ENCODE data around the gene WFDC1.

Gene WFDC1

DNA sequence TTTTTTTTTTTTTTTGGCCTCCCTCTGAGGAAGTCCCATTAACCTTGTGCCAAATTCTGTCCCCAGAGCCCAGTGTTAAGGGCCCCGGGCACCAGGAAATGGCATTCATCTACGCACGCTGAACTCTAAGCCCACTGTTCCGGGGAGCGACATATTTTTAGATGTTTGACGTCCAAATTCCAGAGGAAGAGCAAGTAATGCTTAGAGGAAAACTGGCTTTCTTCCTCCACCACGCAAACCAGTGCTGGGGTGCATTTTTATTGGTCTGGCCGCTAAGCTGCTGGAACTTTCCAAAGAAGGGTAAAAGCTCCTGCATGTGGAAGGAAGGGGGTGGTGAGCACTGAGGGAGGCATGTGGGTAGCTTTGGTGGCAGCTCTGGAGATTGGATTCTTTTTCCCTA is 8.3 kb downstream of the WFDC1 start:
- H3K36me3 ChIP-seq (replicated peaks): no peaks in the 10 kb centered on the region
- DNase-seq: no peak
- peaks cover 7% of the 10 kb centered on the region for H3K27me3 ChIP-seq (replicated peaks)
- in situ Hi-C loops (cut with HindIII; ENCODE audit: low pct_ligation_motif_present, low sequenced_read_pairs): no loop called here
- TF ChIP-seq, protein P1, sequence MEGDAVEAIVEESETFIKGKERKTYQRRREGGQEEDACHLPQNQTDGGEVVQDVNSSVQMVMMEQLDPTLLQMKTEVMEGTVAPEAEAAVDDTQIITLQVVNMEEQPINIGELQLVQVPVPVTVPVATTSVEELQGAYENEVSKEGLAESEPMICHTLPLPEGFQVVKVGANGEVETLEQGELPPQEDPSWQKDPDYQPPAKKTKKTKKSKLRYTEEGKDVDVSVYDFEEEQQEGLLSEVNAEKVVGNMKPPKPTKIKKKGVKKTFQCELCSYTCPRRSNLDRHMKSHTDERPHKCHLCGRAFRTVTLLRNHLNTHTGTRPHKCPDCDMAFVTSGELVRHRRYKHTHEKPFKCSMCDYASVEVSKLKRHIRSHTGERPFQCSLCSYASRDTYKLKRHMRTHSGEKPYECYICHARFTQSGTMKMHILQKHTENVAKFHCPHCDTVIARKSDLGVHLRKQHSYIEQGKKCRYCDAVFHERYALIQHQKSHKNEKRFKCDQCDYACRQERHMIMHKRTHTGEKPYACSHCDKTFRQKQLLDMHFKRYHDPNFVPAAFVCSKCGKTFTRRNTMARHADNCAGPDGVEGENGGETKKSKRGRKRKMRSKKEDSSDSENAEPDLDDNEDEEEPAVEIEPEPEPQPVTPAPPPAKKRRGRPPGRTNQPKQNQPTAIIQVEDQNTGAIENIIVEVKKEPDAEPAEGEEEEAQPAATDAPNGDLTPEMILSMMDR (IDR thresholded peaks at IDR 0.05; ENCODE audit: low read depth, low read length, missing control alignments): no peak
- no peak overlapping the region for H3K4me3 ChIP-seq (ENCODE audit: low read depth, low read length)
- H3K27ac ChIP-seq: no peak overlapping the region

DNA sequence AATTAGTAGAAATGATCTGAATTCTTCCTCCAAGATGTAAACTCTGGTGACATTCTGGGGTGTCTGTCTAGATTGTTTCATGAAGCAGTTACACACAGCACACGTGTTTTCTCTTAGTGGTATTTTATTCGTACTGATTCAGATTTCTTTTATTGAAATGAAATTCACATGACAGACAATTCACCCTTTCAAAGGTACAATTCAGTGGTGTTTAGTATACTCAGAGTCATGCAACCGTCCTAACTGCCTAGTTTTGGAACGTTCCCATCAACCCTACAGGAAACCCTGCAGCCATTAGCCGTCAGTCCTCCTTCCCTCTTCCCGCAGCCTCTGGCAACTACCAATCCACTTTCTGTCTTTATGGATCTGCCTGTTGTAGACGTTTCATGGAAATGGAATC is 8.8 kb downstream of the WFDC1 start:
- no peak for DNase-seq
- Histone ChIP-seq H3K36me3 (replicated peaks) (no peaks in the 10 kb centered on the region), H3K27me3 (replicated peaks) (peaks cover 7% of the 10 kb centered on the region), H3K27ac (no peak overlapping the region), H3K4me3 (ENCODE audit: low read depth, low read length) (no peak overlapping the region)
- in situ Hi-C loops (cut with HindIII; ENCODE audit: low pct_ligation_motif_present, low sequenced_read_pairs): no loop called here
- TF ChIP-seq, protein P1 (IDR thresholded peaks at IDR 0.05; ENCODE audit: low read depth, low read length, missing control alignments): no peak

GRCh38 chr16:84306564-84306963 is 11.9 kb downstream of the WFDC1 start:
- Histone ChIP-seq H3K36me3 (replicated peaks) (no peaks in the 10 kb centered on the region), H3K4me3 (ENCODE audit: low read depth, low read length) (no peak overlapping the region), H3K27me3 (replicated peaks) (peaks cover 2% of the 10 kb centered on the region), H3K27ac (no peak overlapping the region)
- TF ChIP-seq, protein P1 (IDR thresholded peaks at IDR 0.05; ENCODE audit: low read depth, low read length, missing control alignments): no peak
- DNase-seq: no peak
- in situ Hi-C loops (cut with HindIII; ENCODE audit: low pct_ligation_motif_present, low sequenced_read_pairs): no loop called here

DNA sequence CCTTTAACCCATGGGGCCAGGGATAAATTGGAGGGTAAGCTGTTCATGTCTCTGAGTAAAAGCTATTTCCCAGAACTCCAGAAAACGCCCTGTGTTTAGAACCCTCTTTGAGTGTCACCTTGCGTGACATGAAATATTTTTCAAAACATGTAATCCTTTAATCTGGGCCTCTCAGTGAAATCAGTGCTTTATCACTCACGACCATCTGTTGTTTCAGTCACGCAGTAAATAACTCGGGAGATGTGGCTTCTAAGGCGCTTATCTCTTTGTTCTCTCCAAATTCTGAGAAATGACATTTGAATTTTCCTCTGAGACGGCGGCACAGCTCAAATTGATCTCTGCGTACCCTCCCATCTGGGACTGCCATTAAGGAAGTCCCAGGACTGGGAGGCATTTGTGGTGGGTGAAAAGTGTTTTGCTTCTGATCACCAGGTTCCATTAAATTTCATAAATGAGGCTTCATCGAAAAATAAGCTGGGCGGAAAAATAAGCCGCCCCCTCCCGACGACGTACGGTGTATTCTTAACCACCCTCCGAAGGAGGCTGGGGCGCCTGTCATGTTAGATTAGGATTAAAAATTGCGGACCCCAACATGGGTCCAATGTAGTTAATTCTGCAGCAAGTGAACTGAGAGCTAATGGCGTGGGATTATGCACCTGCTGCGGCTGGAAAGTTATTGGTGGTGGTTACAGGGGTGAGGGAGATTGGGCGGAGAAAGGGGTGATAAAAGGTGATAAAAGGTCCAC is 12.7 kb downstream of the WFDC1 start:
- Histone ChIP-seq H3K27me3 (replicated peaks) (peaks cover 8% of the 10 kb centered on the region), H3K36me3 (replicated peaks) (no peaks in the 10 kb centered on the region), H3K4me3 (ENCODE audit: low read depth, low read length) (no peak overlapping the region), H3K27ac (no peak overlapping the region)
- TF ChIP-seq, protein P1 (IDR thresholded peaks at IDR 0.05; ENCODE audit: low read depth, low read length, missing control alignments): no peak
- DNase-seq: no peak
- in situ Hi-C loops (cut with HindIII; ENCODE audit: low pct_ligation_motif_present, low sequenced_read_pairs): no loop called here

- in situ Hi-C loops (cut with HindIII; ENCODE audit: low pct_ligation_motif_present, low sequenced_read_pairs): no loop called here
- peaks cover 15% of the 10 kb centered on the region for H3K27me3 ChIP-seq (replicated peaks)
- H3K36me3 ChIP-seq (replicated peaks): no peaks in the 10 kb centered on the region
- H3K4me3 ChIP-seq (ENCODE audit: low read depth, low read length): no peak overlapping the region
- TF ChIP-seq, protein P1 (IDR thresholded peaks at IDR 0.05; ENCODE audit: low read depth, low read length, missing control alignments): peak; percentile 65
- H3K27ac ChIP-seq: no peak overlapping the region
- no peak for DNase-seq
Observed at GRCh38 chr16:84308120-84308519, 13.4 kb downstream of the WFDC1 start.

DNA sequence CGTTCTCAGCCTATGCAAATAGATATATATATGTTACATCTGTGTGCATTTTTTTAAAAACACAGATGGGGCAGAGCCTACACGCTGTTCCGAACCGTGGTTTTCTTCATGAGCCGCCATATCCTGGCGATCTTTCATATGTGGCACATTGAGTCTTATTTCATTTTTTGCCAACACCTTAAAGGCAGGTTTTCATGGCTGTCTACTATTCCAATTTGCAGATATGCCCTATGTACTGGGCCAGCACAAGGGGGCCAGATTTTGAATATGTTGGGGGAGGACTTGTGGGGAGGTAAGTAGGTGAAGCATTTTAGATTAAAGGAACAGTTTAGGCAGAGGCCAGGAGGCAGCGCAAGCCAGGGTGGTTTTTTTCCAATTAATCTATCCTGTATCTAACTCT is 16.0 kb downstream of the WFDC1 start:
- in situ Hi-C loops (cut with HindIII; ENCODE audit: low pct_ligation_motif_present, low sequenced_read_pairs): no loop called here
- no peak overlapping the region for H3K27ac ChIP-seq
- peaks cover 21% of the 10 kb centered on the region for H3K27me3 ChIP-seq (replicated peaks)
- H3K36me3 ChIP-seq (replicated peaks): no peaks in the 10 kb centered on the region
- no peak for DNase-seq
- TF ChIP-seq, protein P1 (IDR thresholded peaks at IDR 0.05; ENCODE audit: low read depth, low read length, missing control alignments): no peak
- H3K4me3 ChIP-seq (ENCODE audit: low read depth, low read length): no peak overlapping the region

Measured in brain microvascular endothelial cell (primary cell).